Ovary (tissue), 9 donors: ENCODE measurements around the gene TRIM33. TPM values are rescaled to one million over a fixed set of nuclear protein-coding genes. Genes with fewer than 3 reads are reported as not detected.
A peak's percentile ranks its signal among the peaks of the same experiment; 100 is the strongest.

Source experiments
- DNase-seq, 5 donors: peaks; one replicate each; pipeline ENCODE4 v3.0.0-alpha.2; 2019 to 2020
- H3K27ac ChIP-seq, 2 donors: fragments of 200-600 bp; one replicate each; pipeline versions ENCODE4 v1.5.1 to v1.8.0; 2019 to 2022
- H3K27me3 ChIP-seq: fragments of 200-600 bp; one replicate; pipeline ENCODE4 v1.8.0; 2022
- H3K36me3 ChIP-seq: fragments of 200-600 bp; sonication (generic); one replicate; pipeline ENCODE4 v1.5.1; 2019
- H3K4me1 ChIP-seq: one replicate; pipeline ENCODE4 v1.8.1; 2013; ENCODE audit warnings: mild to moderate bottlenecking, moderate library complexity; ENCODE audit not compliant: insufficient read depth
- H3K4me3 ChIP-seq: fragments of 200-600 bp; sonication (generic); one replicate; pipeline ENCODE4 v1.5.1; 2017
- H3K9me3 ChIP-seq, 2 donors: fragments of 200-600 bp in 1 of 2; sonication (generic) in 1 of 2; one replicate each; pipeline versions ENCODE4 v1.5.1 to v1.8.1; 2013 to 2019; ENCODE audit warnings: mild to moderate bottlenecking in 1 of 2, moderate library complexity in 1 of 2
- CTCF ChIP-seq, 3 donors: fragments of 450-650 bp in 2 of 3; fragments of 200-600 bp in 1 of 3; IDR thresholded peaks; one replicate each; pipeline versions ENCODE4 v1.5.1 to v1.8.0; 2016 to 2022; ENCODE audit warnings: antibody characterized with exemption in 3 of 3, mild to moderate bottlenecking in 1 of 3
- EP300 ChIP-seq: sonication (generic); formaldehyde crosslinking; IDR thresholded peaks from one replicate; pipeline ENCODE4 v1.6.1; 2017; ENCODE audit warnings: antibody characterized with exemption
- POLR2A ChIP-seq: fragments of 450-650 bp; IDR thresholded peaks from one replicate; pipeline ENCODE4 v1.6.1; 2017; ENCODE audit warnings: antibody characterized with exemption, mild to moderate bottlenecking, moderate library complexity
- WGBS, 3 donors: extraction: QIAGEN DNeasy Blood & Tissue Kit in 1 of 3; methylation state at CpG; one replicate each; pipeline versions ENCODE4 v1.1.5 to v1.1.7; 2013 to 2017; 5-methylcytosine and 5-hydroxymethylcytosine counted together
- intact Hi-C, 4 donors: fragments of 100-400 bp; cut with DNase I; formaldehyde crosslinking; loops; one replicate each; pipeline versions ENCODE4 v1.11.0 to v1.15.1; 2022 to 2023
- polyA plus RNA-seq, 2 donors: library from polyadenylated mRNA; stranded (reverse); fragments of 200-250 nt in 1 of 2; fragments of 350-450 nt in 1 of 2; fragmentation: Illumina TruSeq in 1 of 2; extraction: RNeasy Lipid Tissue Mini Kit (QIAGEN cat#74804) in 1 of 2; gene quantifications; one replicate each; pipeline ENCODE4 v1.2.3, GENCODE V29; 2013 to 2014
- total RNA-seq, 7 donors: library from RNA; depleted of rRNA in 2 of 7; stranded (reverse); fragments of >200 nt in 2 of 7; fragmentation: NEBNext Ultra II Directional in 3 of 7; extraction: Animal tissue kit (Norgen Biotek cat#: 25700) in 3 of 7; gene quantifications; one replicate each; pipeline versions ENCODE4 v1.1.0 to v1.2.4, GENCODE V29; 2016 to 2023
- donor health status: DM: no; HTN: no; CAD: no; lungs with moderate emphysema.
- donor health status: DM: no; HTN: no; CAD: no.
- donor health status: Bipolar disorder and iron deficiency.
- donor health status: DM: yes; HTN: yes; CAD: no.
- donor health status: DM: no; HTN: no; CAD: no.
- donor health status: DM: yes; HTN: yes; CAD: no.

The TRIM33 gene
- total and polyA plus RNA-seq, 9 donors: 11.1 to 49.6 (median 38.3) TPM

DNA sequence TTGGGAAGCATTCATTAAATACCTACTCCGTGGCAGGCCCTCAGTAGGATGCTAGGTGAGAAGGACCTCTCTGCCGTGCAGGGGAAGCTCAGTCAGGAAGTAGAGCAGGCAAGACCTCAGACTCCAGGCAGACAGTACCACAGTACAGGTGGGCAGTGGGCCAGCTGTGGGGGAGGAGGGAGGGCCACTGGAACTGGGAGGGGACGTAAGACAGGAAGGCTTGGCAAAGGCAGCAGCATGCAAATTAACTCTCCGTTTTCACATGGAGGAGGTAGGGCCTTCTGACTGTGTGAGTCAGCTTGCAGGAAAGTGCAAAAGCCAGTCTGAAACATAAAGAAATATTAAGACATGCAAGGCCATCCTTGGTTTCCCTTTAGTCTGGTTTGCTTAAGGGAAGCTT lies 157.7 kb downstream of the TRIM33 start:
- no peaks in the 10 kb centered on the region for H3K27me3 ChIP-seq
- H3K36me3 ChIP-seq: no peaks in the 10 kb centered on the region
- no peaks in the 10 kb centered on the region for H3K9me3 ChIP-seq
- TF ChIP-seq EP300: no peak
- TF ChIP-seq CTCF (IDR thresholded peaks at IDR 0.05): no peak
- no peak for TF ChIP-seq POLR2A
- WGBS, 3 donors: 12 to 21% (median 21%) methylated on average over 4 of the region's 4 CpGs
- peak; percentile 42 to 82 (median 78) for DNase-seq
- no peak overlapping the region for H3K4me3 ChIP-seq
- intact Hi-C loops: no loop called here
- H3K4me1 ChIP-seq: no peaks in the 10 kb centered on the region
- no peak overlapping the region for H3K27ac ChIP-seq

- no peaks in the 10 kb centered on the region for H3K27me3 ChIP-seq
- no peaks in the 10 kb centered on the region for H3K36me3 ChIP-seq
- H3K27ac ChIP-seq: no peak overlapping the region
- WGBS, 3 donors: 57 to 64% (median 59%) methylated on average over 6 of the region's 6 CpGs
- no peak overlapping the region for H3K4me3 ChIP-seq
- TF ChIP-seq CTCF (IDR thresholded peaks at IDR 0.05): no peak
- no peak for TF ChIP-seq EP300
- TF ChIP-seq POLR2A: no peak
- no peak for DNase-seq
- no peaks in the 10 kb centered on the region for H3K4me1 ChIP-seq
- intact Hi-C loops: no loop called here
- H3K9me3 ChIP-seq: no peaks in the 10 kb centered on the region
Measured at GRCh38 chr1:114352797-114353196, 158.2 kb downstream of the TRIM33 start.

DNA sequence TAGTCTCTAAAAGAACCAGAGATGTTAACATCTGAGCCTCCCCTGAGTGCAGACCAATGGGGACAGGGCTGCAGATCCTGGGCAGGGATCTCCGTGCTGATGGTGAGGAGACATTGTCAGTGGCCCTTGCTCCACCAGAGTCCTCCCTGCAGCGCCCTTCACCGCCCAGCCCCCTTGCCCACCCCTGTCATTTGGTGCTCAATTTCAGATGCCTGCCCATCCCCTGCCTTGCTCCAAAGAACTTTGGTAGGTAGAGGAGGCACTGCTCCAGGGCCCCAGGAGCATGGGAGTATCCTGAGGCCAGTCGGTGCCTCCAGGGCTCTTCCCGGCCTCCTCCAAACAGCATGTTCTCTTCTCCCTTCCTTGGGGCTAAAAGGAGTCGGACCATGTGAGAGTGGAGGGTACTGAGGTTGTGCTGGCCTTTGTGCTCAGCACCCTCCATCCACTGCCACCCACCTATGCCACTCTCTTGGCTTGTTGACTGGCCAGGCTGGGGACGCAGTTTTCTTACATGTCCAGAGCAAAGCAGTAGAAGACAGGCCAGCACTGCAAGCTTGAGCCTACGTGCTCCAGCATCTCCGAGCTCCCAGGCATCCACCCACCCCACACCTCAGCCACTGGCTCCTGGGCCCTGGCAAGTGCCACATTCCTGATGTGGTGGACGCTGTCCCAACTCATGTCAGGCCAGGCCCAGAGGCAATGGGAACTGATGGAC lies 160.1 kb downstream of the TRIM33 start:
- Histone ChIP-seq H3K4me1 (no peaks in the 10 kb centered on the region), H3K27ac (no peak overlapping the region), H3K36me3 (no peaks in the 10 kb centered on the region), H3K27me3 (no peaks in the 10 kb centered on the region), H3K9me3 (no peaks in the 10 kb centered on the region), H3K4me3 (no peak overlapping the region)
- no peak for TF ChIP-seq POLR2A
- no peak for TF ChIP-seq EP300
- TF ChIP-seq CTCF (IDR thresholded peaks at IDR 0.05): no peak
- DNase-seq: no peak
- intact Hi-C loops: no loop called here
- 93 to 96% (median 94%) methylated on average over 10 of the region's 10 CpGs for WGBS, 3 donors

DNA sequence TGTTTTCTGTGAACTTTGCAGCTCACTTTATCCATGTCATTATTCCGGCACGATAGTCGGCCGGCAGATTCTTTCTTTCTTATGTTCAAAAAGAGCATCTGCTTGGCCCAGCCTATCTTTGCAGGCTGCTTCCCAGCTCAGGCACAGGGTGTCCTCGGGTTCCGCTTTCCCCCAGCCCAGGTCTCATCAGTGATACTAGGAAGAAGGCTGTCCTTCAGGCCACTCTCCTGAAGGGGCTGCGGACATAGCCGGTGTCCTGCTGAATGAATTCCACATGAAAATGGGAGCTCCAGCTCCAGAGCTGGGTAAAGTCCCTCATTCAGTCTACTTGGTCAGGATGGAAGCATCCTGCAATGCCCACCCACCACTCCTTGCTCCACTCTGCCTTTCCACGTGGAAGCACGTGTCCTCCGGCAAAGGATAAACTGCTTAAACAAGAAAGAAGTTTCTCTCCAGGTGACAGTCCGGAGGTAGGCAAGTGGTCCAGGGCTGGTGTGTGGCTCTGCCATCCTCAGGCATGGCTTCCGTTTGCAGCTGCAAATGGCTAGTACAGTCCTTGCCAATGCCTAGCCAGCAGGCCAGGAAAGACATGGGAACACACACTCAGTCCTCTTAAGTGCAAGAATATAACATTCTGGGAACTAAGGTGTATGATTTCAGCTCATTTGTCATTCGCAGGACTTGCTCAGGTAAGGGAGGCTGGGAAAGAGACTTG lies 161.0 kb downstream of the TRIM33 start:
- Histone ChIP-seq H3K9me3 (no peaks in the 10 kb centered on the region), H3K27ac (no peak overlapping the region), H3K27me3 (no peaks in the 10 kb centered on the region), H3K4me3 (no peak overlapping the region), H3K36me3 (no peaks in the 10 kb centered on the region), H3K4me1 (no peaks in the 10 kb centered on the region)
- intact Hi-C loops: loop anchor here in 1 of 4 donors (5.0 to 10.0 kb wide), 2 partner anchors 77 to 365 kb away; partner anchors contain the start of gene NRAS
- no peak for TF ChIP-seq EP300
- TF ChIP-seq POLR2A: no peak
- no peak for TF ChIP-seq CTCF (IDR thresholded peaks at IDR 0.05)
- 39 to 62% (median 51%) methylated on average over 14 of the region's 14 CpGs for WGBS, 3 donors
- DNase-seq: no peak
